Cardiac muscle cell (in vitro differentiated cells and primary cell): ENCODE data around the gene UTS2R. TPM values are rescaled to one million over a fixed set of nuclear protein-coding genes. Genes with fewer than 3 reads are reported as not detected.
A peak's percentile ranks its signal among the peaks of the same experiment; 100 is the strongest.

Source experiments
- DNase-seq, 2 donors: peaks; one replicate each; pipeline versions ENCODE4 v3.0.0 to v3.0.0-alpha.2; 2010 to 2017; ENCODE audit warnings: low read depth in 1 of 2, low spot score in 1 of 2
- H3K27ac ChIP-seq: fragments of 200-600 bp; sonication (generic); 2 replicates; pipeline ENCODE4 v1.5.1; 2016
- H3K27me3 ChIP-seq: fragments of 200-600 bp; sonication (generic); 2 replicates; pipeline ENCODE4 v1.6.0; 2016; ENCODE audit warnings: control low read depth
- H3K36me3 ChIP-seq: fragments of 200-600 bp; sonication (generic); 2 replicates; pipeline ENCODE4 v1.5.1; 2016; ENCODE audit warnings: control low read depth
- H3K4me1 ChIP-seq: fragments of 200-600 bp; sonication (generic); 2 replicates; pipeline ENCODE4 v1.8.1; 2017; ENCODE audit warnings: low read depth, mild to moderate bottlenecking, mixed run types
- H3K4me3 ChIP-seq: fragments of 200-600 bp; sonication (generic); 2 replicates; pipeline ENCODE4 v1.5.1; 2016; ENCODE audit warnings: mild to moderate bottlenecking
- H3K9me3 ChIP-seq: fragments of 200-600 bp; sonication (generic); 2 replicates; pipeline ENCODE4 v1.5.1; 2017; ENCODE audit warnings: low read depth, mild to moderate bottlenecking, control low read depth
- CTCF ChIP-seq: IDR thresholded peaks from 2 replicates; pipeline ENCODE4 v1.5.1; 2012; ENCODE audit warnings: low read depth, mild to moderate bottlenecking, low read length
- polyA plus RNA-seq: library from polyadenylated mRNA; unstranded; fragments of >200 nt; fragmentation: Nextera tagmentation; extraction: Ambion mirVana; gene quantifications from 2 replicates; pipeline ENCODE4 v1.2.1, GENCODE V29; 2016
- total RNA-seq: library from RNA; depleted of rRNA; stranded (reverse); fragments of >200 nt; gene quantifications from 2 replicates; pipeline ENCODE4 v1.2.3, GENCODE V29; 2016

UTS2R gene
- total and polyA plus RNA-seq, 2 experiments from 2014 or later = 4.1 to 10.8 TPM

- no peaks in the 10 kb centered on the region for H3K36me3 ChIP-seq
- no peak overlapping the region for H3K27ac ChIP-seq
- H3K4me1 ChIP-seq = peaks cover 2% of the 10 kb centered on the region
- no peak overlapping the region for H3K4me3 ChIP-seq
- H3K27me3 ChIP-seq = no peaks in the 10 kb centered on the region
- DNase-seq = no peak
- TF ChIP-seq CTCF = no peak
- H3K9me3 ChIP-seq = no peaks in the 10 kb centered on the region
Measured at GRCh38 chr17:82361885-82362633, 9.5 kb upstream of the UTS2R start.

GRCh38 chr17:82365606-82366295 is 5.8 kb upstream of the UTS2R start:
- Histone ChIP-seq H3K27me3 (no peaks in the 10 kb centered on the region), H3K36me3 (no peaks in the 10 kb centered on the region), H3K27ac (no peak overlapping the region), H3K9me3 (no peaks in the 10 kb centered on the region), H3K4me1 (peaks cover 2% of the 10 kb centered on the region), H3K4me3 (no peak overlapping the region)
- no peak for DNase-seq
- no peak for TF ChIP-seq CTCF

GRCh38 chr17:82366749-82367148 is 4.8 kb upstream of the UTS2R start:
- Histone ChIP-seq H3K9me3 (no peaks in the 10 kb centered on the region), H3K4me3 (no peak overlapping the region), H3K36me3 (no peaks in the 10 kb centered on the region), H3K27ac (no peak overlapping the region), H3K4me1 (peaks cover 2% of the 10 kb centered on the region), H3K27me3 (peaks cover under 1% of the 10 kb centered on the region)
- no peak for DNase-seq
- TF ChIP-seq CTCF = no peak

GRCh38 chr17:82367724-82368524 is 3.6 kb upstream of the UTS2R start:
- Histone ChIP-seq H3K36me3 (no peaks in the 10 kb centered on the region), H3K27ac (no peak overlapping the region), H3K9me3 (no peaks in the 10 kb centered on the region), H3K4me1 (peaks cover 12% of the 10 kb centered on the region), H3K27me3 (peaks cover 5% of the 10 kb centered on the region), H3K4me3 (no peak overlapping the region)
- TF ChIP-seq CTCF = no peak
- DNase-seq = peak in 1 of 2 donors; percentile 42

- no peaks in the 10 kb centered on the region for H3K36me3 ChIP-seq
- H3K4me3 ChIP-seq = no peak overlapping the region
- DNase-seq = no peak
- H3K4me1 ChIP-seq = peaks cover 13% of the 10 kb centered on the region
- H3K27ac ChIP-seq = no peak overlapping the region
- H3K9me3 ChIP-seq = no peaks in the 10 kb centered on the region
- H3K27me3 ChIP-seq = peaks cover 13% of the 10 kb centered on the region
- TF ChIP-seq CTCF = no peak
Measured at GRCh38 chr17:82369211-82369610, 2.4 kb upstream of the UTS2R start.
